Astrocyte of the spinal cord (primary cell): ENCODE measurements around the gene GUCY2C.
A peak's percentile ranks its signal among the peaks of the same experiment; 100 is the strongest.

ENCODE experiments used
- DNase-seq: peaks from one replicate; pipeline ENCODE4 v3.0.0; 2011; ENCODE audit warnings: low read depth, low spot score
- H3K4me3 ChIP-seq: 2 replicates; pipeline ENCODE4 v1.5.1; 2011; ENCODE audit warnings: low read depth, mild to moderate bottlenecking, low read length, moderate library complexity
- in situ Hi-C: cut with HindIII; loops from 2 replicates; pipeline ENCODE4 v1.10.0; 2017; ENCODE audit warnings: low sequenced_read_pairs
- TF ChIP-seq, protein P1 (sequence below): IDR thresholded peaks from 2 replicates; pipeline ENCODE4 v1.5.1; 2012; ENCODE audit warnings: low read depth, mild to moderate bottlenecking, low read length, inconsistent platforms

Gene GUCY2C

DNA sequence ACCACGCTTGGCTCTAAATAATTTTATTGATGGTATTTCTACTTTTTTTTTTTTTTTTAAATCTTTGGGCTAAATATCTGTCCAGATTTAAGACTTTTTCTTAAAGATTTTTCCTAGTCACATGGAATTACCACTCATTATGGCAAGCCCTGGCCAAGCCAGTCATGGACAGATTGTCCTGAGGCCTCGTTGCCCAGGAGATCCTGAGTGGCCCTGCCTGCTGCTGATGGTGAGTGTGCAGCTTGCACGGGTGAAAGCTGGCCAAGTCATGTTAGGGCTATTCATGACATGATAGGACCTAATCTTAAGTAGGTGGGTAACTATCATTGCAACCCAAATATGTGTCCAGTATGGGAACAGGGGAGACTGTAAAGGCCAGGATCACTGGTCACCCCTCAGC is 27.8 kb downstream of the GUCY2C start:
- TF ChIP-seq, protein P1, sequence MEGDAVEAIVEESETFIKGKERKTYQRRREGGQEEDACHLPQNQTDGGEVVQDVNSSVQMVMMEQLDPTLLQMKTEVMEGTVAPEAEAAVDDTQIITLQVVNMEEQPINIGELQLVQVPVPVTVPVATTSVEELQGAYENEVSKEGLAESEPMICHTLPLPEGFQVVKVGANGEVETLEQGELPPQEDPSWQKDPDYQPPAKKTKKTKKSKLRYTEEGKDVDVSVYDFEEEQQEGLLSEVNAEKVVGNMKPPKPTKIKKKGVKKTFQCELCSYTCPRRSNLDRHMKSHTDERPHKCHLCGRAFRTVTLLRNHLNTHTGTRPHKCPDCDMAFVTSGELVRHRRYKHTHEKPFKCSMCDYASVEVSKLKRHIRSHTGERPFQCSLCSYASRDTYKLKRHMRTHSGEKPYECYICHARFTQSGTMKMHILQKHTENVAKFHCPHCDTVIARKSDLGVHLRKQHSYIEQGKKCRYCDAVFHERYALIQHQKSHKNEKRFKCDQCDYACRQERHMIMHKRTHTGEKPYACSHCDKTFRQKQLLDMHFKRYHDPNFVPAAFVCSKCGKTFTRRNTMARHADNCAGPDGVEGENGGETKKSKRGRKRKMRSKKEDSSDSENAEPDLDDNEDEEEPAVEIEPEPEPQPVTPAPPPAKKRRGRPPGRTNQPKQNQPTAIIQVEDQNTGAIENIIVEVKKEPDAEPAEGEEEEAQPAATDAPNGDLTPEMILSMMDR = no peak
- in situ Hi-C loops = no loop called here
- H3K4me3 ChIP-seq = no peak overlapping the region
- DNase-seq = no peak

DNA sequence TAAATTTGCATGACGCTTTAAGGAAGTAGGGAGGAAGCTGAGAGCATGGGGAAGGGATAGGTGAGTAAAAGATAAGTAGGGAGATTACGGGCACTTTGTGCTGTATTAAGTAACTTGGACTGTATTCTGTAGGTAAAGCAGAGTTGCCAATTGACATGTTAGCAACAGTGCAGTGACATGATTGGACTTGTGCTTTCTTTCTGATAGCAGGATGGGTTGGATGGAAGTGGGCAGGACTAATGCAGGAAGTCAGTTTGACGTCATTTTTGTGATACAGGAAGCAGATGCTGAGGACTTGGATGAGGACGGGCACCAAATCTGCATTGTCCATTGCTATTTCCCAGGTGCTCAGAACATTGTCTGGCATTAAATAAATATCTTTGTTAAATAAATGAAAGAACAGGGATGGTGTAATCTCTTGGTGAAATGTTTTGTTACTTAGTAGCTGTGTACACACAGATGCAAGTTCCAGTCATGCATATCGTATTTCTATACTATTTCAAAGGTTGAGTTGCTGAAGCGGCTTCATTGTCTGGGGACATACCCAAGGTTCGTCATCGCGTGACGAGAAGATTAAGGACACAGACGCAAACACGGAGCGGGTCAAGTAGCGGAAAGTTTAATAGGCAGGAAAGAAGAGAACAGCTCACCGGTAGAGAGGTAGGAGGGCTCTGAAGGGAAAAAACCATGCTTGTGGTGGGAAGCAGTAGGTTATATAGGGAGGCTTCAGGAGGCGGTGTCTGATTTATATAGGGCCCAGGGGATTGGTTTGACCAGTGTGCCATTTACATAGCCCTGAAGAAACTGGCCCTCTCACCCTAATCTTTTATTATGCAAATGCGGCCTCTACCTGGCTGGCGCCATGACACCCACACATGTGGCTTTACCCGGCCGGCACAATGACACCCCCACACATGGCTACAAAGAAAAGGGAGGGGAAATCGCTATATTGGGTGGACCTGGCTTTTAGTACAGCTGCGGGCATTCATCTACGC is 30.7 kb downstream of the GUCY2C start:
- in situ Hi-C loops = no loop called here
- TF ChIP-seq, protein P1 = no peak
- H3K4me3 ChIP-seq = no peak overlapping the region
- no peak for DNase-seq

DNA sequence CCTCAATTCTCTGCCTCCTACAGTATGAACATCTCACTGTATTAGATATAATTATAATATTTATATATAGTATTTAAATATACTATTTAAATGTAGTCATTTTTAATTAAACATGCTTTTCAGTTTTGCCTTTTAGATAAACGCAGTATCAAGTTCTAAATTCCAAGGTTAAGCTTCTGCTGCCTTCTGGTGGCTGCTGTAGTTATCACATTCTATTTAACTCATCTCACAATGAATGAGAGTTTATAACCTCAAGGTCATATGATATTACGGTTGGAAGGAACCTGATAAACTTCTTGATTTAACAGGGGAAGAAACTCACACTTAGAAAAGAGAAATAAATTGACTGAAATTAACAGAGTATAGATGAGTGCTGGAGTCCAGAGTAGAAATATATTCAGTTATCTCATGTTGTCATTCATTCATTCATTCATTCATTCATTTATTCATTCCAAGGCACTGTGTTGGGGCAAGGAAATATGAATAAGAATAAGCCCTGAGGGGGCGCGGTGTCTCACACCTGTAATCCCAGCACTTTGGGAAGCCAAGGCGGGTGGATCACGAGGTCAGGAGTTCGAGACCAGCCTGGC is 31.9 kb downstream of the GUCY2C start:
- no peak overlapping the region for H3K4me3 ChIP-seq
- peak; percentile 27 for DNase-seq
- TF ChIP-seq, protein P1 = peak; percentile 46
- in situ Hi-C loops = no loop called here

DNA sequence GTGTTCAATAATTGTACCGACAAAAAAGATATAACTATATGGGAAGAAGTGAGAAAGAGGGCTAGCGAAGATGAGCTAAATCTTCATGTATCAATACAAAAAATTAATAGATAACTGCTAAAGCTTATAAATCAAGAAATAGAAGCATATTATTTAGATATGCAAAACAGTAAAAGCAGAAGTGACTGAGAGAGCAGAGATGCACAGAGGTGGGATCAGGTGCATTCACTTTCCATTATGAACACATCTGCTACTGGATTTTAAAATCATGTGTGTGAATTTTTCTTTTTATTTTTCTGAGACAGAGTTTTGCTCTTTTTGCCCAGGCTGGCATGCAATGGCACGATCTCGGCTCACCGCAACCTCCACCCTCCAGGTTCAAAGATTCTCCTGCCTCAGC is 33.4 kb downstream of the GUCY2C start:
- in situ Hi-C loops = no loop called here
- H3K4me3 ChIP-seq = no peak overlapping the region
- TF ChIP-seq, protein P1 = no peak
- DNase-seq = no peak

DNA sequence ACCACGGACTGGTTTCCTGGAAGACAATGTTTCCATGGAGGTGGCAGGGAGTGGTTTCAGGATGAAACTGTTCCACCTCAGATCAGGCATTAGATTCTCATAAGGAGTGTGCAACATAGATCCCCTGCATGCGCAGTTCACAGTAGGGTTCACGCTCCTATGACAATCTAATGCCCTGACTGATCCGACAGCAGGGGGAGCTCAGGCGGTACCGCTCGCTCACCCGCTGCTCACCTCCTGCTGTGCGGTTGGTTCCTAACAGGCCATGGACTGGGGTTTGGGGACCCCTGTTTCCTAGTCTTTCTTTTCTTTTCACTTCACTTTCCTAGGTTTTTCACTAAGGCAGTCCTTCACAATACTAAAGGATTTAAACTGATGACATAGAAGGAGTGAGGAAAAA is 39.6 kb downstream of the GUCY2C start:
- H3K4me3 ChIP-seq = no peak overlapping the region
- TF ChIP-seq, protein P1 = no peak
- DNase-seq = no peak
- in situ Hi-C loops = no loop called here

DNA sequence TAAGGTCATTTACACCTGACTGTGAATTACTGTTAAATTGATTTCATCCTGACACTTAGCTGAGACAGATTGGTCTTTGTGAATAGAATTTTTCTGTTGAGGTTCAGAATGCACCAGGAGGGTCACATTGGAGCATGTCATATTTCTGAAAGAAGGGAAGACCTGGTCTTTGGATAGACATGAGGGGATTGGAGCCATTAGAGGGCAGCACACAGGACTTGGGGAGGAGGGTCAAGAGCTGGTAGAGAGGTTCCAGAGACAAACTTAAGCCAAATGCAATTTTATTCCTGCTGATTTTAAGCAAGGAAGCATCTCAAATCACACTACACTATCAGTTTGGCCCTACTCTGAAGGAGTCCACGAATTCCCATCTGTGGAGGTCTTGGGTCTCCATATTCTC is 41.1 kb downstream of the GUCY2C start:
- in situ Hi-C loops = no loop called here
- TF ChIP-seq, protein P1 = no peak
- DNase-seq = no peak
- no peak overlapping the region for H3K4me3 ChIP-seq
